OCI-LY1 (cell line): Measurements from ENCODE around the gene PMEPA1.

Experiments used
- H2AFZ ChIP-seq: fragments of 200-600 bp; sonication (generic), shearing (Covaris generic); 2 replicates; pipeline ENCODE4 v1.6.0; 2014; ENCODE audit warnings: antibody characterized with exemption, mild to moderate bottlenecking, low read length
- H3F3A ChIP-seq: fragments of 200-600 bp; sonication (generic), shearing (Covaris generic); 2 replicates; pipeline ENCODE4 v1.6.0; 2014; ENCODE audit warnings: mild to moderate bottlenecking, antibody characterized with exemption, low read length, moderate library complexity; ENCODE audit not compliant: insufficient read depth
- H3K27ac ChIP-seq: fragments of 200-600 bp; sonication (generic); 2 replicates; pipeline ENCODE4 v1.5.1; 2014; ENCODE audit warnings: low read length, mixed run types, mild to moderate bottlenecking, low read depth; ENCODE audit not compliant: poor library complexity, severe bottlenecking
- H3K27me3 ChIP-seq: fragments of 200-600 bp; sonication (generic); 2 replicates; pipeline ENCODE4 v1.6.0; 2014; ENCODE audit warnings: antibody characterized with exemption, mild to moderate bottlenecking, low read length, moderate library complexity; ENCODE audit not compliant: insufficient read depth
- H3K36me3 ChIP-seq: fragments of 200-600 bp; sonication (generic); 2 replicates; pipeline ENCODE4 v1.6.1; 2014; ENCODE audit warnings: mild to moderate bottlenecking, antibody characterized with exemption, low read length, moderate library complexity, mixed read lengths; ENCODE audit not compliant: insufficient read depth
- H3K4me1 ChIP-seq: fragments of 200-600 bp; sonication (generic); 2 replicates; pipeline ENCODE4 v1.5.1; 2014; ENCODE audit warnings: mild to moderate bottlenecking, low read length, moderate library complexity; ENCODE audit not compliant: insufficient read depth, severe bottlenecking
- H3K4me2 ChIP-seq: fragments of 200-600 bp; sonication (generic), shearing (Covaris generic); 2 replicates; pipeline ENCODE4 v1.6.1; 2014; ENCODE audit warnings: low read length
- H3K4me3 ChIP-seq: fragments of 200-600 bp; sonication (generic); 2 replicates; pipeline ENCODE4 v1.5.1; 2014; ENCODE audit warnings: low read length, low read depth, mild to moderate bottlenecking, mixed read lengths; ENCODE audit not compliant: poor library complexity, severe bottlenecking
- H3K79me2 ChIP-seq: fragments of 200-600 bp; shearing (Covaris generic); 2 replicates; pipeline ENCODE4 v1.6.1; 2016; ENCODE audit warnings: mixed run types, low read length, mixed read lengths; ENCODE audit not compliant: insufficient read depth
- H3K9ac ChIP-seq: fragments of 200-600 bp; sonication (generic), shearing (Covaris generic); 2 replicates; pipeline ENCODE4 v1.6.1; 2014; ENCODE audit warnings: mild to moderate bottlenecking, low read length, mixed read lengths
- H3K9me2 ChIP-seq: fragments of 200-600 bp; sonication (generic), shearing (Covaris generic); 2 replicates; pipeline ENCODE4 v1.6.1; 2014; ENCODE audit warnings: low read depth, mild to moderate bottlenecking, low read length, mixed read lengths
- H3K9me3 ChIP-seq: fragments of 200-600 bp; shearing (Covaris generic); 2 replicates; pipeline ENCODE4 v1.6.1; 2014; ENCODE audit warnings: low read length, mixed read lengths
- H4K20me1 ChIP-seq: fragments of 200-600 bp; sonication (generic), shearing (Covaris generic); 2 replicates; pipeline ENCODE4 v1.6.0; 2016; ENCODE audit warnings: mild to moderate bottlenecking, low read length; ENCODE audit not compliant: insufficient read depth
- CTCF ChIP-seq: fragments of 200-600 bp; sonication (generic), shearing (Covaris generic); IDR thresholded peaks from 2 replicates; pipeline ENCODE4 v1.5.1; 2017; ENCODE audit warnings: mild to moderate bottlenecking, antibody characterized with exemption, low read length, moderate library complexity, mixed read lengths
- EZH2 ChIP-seq: fragments of 200-600 bp; sonication (generic), shearing (Covaris generic); IDR thresholded peaks from 2 replicates; pipeline ENCODE4 v1.8.0; 2017; ENCODE audit warnings: borderline replicate concordance, mixed run types, mild to moderate bottlenecking, antibody characterized with exemption, low read length, moderate library complexity, mixed read lengths

The PMEPA1 gene

GRCh38 chr20:57683881-57684807 lies 25.7 kb downstream of the PMEPA1 start:
- Histone ChIP-seq H3K27me3 (0 out of 2 replicates have a peak, but pooled peaks cover 1% of the 10 kb centered on the region), H3K9me3 (no peaks in the 10 kb centered on the region), H3K79me2 (no peaks in the 10 kb centered on the region), H2AFZ (no peak overlapping the region), H4K20me1 (no peaks in the 10 kb centered on the region), H3K4me3 (no peak overlapping the region), H3K9ac (no peak overlapping the region), H3F3A (no peaks in the 10 kb centered on the region), H3K36me3 (no peaks in the 10 kb centered on the region), H3K9me2 (no peaks in the 10 kb centered on the region), H3K4me2 (no peak overlapping the region), H3K27ac (no peak overlapping the region), H3K4me1 (peaks cover 38% of the 10 kb centered on the region)
- TF ChIP-seq EZH2, result no peak
- TF ChIP-seq CTCF, result no peak

- Histone ChIP-seq H2AFZ (no peak overlapping the region), H3K4me1 (peaks cover 38% of the 10 kb centered on the region), H3K36me3 (no peaks in the 10 kb centered on the region), H3K9me2 (no peaks in the 10 kb centered on the region), H3K79me2 (no peaks in the 10 kb centered on the region), H3K9ac (no peak overlapping the region), H4K20me1 (no peaks in the 10 kb centered on the region), H3K9me3 (no peaks in the 10 kb centered on the region), H3K27me3 (0 out of 2 replicates have a peak, but pooled peaks cover 7% of the 10 kb centered on the region), H3K4me3 (no peak overlapping the region), H3F3A (no peaks in the 10 kb centered on the region), H3K27ac (peak overlapping the region; percentile 69), H3K4me2 (no peak overlapping the region)
- TF ChIP-seq CTCF (no peak), EZH2 (no peak)
Measured at GRCh38 chr20:57683287-57683686, 26.5 kb downstream of the PMEPA1 start.

- 0 out of 2 replicates have a peak, but pooled peaks cover 7% of the 10 kb centered on the region for H3K27me3 ChIP-seq
- no peak overlapping the region for H3K4me3 ChIP-seq
- H3K36me3 ChIP-seq, result no peaks in the 10 kb centered on the region
- H2AFZ ChIP-seq, result no peak overlapping the region
- H3F3A ChIP-seq, result no peaks in the 10 kb centered on the region
- no peak overlapping the region for H3K4me2 ChIP-seq
- peaks cover 38% of the 10 kb centered on the region for H3K4me1 ChIP-seq
- no peaks in the 10 kb centered on the region for H3K79me2 ChIP-seq
- no peaks in the 10 kb centered on the region for H3K9me3 ChIP-seq
- TF ChIP-seq EZH2 (no peak), CTCF (no peak)
- H3K9me2 ChIP-seq, result no peaks in the 10 kb centered on the region
- no peak overlapping the region for H3K9ac ChIP-seq
- H4K20me1 ChIP-seq, result no peaks in the 10 kb centered on the region
- peak overlapping the region; percentile 69 for H3K27ac ChIP-seq
Measured at GRCh38 chr20:57682184-57683101, 27.4 kb downstream of the PMEPA1 start.
